Activated CD4-positive, alpha-beta T cell treated with anti-CD3 and anti-CD28 coated beads, Interleukin-2, amount 50 U/mL, for 4 hours (primary cell): ENCODE measurements around the gene TXNIP.
A peak's percentile ranks its signal among the peaks of the same experiment; 100 is the strongest.

Experiments used
- DNase-seq, 2 experiments: peaks; one replicate each; pipeline ENCODE4 v3.0.0-alpha.2; 2020

The TXNIP gene

GRCh38 chr1:145961425-145962156, 34.8 kb downstream of the TXNIP start:
- DNase-seq = peak in 1 of 2 experiments; percentile 40

- DNase-seq = no peak
Measured at GRCh38 chr1:145961109-145961424, 35.3 kb downstream of the TXNIP start.

DNA sequence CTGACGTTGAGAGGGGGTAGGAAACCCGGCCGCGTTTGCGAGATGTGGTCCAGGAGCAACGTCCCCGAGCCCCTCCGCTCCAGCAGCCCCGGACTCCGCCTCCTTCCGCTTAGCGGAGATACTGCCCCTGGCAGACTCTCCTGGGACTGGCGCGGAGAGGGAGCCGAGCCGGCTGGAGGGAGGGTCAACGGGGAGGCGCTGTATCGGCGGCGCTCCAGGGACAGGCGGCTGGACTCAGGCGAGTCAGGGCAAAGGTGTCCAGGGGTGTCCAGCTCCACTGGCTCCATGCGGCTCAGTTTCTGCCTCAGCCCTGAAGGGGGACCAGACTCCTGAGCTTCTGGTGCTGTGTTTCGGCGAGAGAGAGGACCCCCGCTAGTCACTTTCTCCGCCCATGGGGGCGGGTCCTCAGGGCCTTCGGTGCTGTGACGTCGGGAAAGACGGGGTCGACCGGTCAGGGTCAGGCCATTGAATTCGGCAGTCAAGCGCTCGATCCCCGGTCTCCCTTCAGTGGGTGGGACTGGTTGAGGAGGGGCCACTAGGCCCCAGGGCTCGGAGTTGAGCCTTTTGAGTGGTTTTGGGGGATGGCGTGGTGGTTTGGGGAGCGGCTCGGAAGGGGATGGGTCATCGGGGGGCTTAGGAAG, 35.8 kb downstream of the TXNIP start:
- peak in 1 of 2 experiments; percentile 17 for DNase-seq

GRCh38 chr1:145959957-145960467, 36.4 kb downstream of the TXNIP start:
- no peak for DNase-seq

DNA sequence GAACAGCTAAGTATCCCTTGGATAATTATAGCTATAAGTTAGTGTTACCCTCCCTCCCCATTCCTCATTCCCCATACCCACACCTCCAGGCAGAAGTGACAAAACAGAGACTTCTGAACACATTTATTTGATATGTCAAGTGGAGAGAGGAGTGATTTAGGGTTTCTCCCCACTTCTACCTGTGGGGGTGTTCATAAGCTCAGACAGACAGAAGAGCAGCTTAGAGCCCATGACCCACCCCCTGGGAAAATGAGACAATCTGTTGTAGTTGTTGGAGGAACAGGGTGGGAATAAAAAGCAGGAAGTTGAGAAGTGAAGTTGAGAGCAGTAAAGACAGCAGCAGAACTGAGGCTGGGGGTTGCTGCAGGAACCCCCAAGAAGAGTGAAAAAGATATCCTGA, 37.0 kb downstream of the TXNIP start:
- DNase-seq = no peak

DNA sequence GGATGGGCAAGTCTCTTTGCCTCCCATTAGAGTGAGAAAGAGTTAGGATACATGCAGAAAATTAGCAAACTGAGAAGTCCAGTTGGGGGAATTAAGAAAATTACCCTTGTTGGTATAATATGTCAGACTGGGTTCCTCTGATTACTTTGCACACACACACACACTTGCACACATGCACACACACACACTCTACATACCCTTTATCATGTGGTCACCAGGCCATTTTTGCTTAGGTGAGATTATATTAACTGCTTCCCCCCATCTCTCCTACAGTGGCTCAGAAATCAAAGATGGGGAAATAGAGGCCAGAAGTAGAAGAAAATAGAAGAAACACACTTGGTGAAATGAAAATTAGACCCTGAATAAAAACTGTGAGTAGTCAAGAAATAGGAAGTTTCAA, 37.6 kb downstream of the TXNIP start:
- DNase-seq = no peak

- DNase-seq = peak; percentile 93
Measured at GRCh38 chr1:145957443-145958319, 38.7 kb downstream of the TXNIP start, which contains the start of gene LIX1L. Gene LIX1L (minus strand): TSS chr1:145958017. CDS start chr1:145957927, 90 bp downstream.

- DNase-seq = no peak
Measured at GRCh38 chr1:145956781-145957442, 39.5 kb downstream of the TXNIP start.

- DNase-seq = no peak
Measured at GRCh38 chr1:145956361-145956760, 40.0 kb downstream of the TXNIP start.

GRCh38 chr1:145955436-145955835, 40.9 kb downstream of the TXNIP start:
- no peak for DNase-seq

DNA sequence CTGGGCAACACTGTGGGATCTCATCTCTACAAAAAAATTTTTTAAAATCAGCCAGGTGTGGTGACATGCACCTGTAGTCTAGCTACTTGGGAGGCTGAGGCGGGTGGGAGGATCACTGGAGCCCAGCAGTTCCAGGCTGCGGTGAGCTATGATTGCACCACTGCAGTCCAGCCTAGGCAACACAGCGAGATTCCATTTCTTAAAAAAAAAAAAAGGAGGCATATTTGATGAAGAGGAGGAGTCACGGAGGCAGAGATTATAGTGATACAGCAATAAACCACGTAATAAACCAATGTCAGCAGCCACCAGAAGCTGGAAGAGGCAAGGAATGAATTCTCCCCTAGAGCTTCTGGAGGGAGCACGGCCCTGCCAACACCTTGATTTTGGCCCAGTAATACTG, 42.5 kb downstream of the TXNIP start:
- DNase-seq = no peak

GRCh38 chr1:145952903-145953302, 43.5 kb downstream of the TXNIP start:
- DNase-seq = no peak

GRCh38 chr1:145951526-145951925, 44.9 kb downstream of the TXNIP start:
- DNase-seq = no peak

GRCh38 chr1:145949219-145949618, 47.2 kb downstream of the TXNIP start:
- no peak for DNase-seq

DNA sequence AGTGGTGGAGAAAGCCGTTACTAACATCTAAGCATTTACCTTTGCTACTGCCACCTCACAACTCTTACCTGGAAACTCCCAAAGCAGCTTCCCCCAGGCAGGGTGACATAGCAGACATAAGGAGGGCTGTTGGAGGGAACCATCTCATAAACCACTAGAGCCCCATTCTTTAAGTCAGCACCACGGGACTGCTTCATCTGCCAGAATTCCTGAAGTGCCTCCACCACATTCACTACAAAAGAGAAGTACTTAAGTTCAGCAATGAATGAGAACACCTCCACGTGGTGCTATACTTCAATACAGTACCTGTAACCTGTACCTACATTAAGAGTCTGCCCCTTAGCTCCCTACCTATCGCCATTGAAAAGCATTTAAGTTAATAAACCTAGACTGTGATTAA, 48.8 kb downstream of the TXNIP start:
- DNase-seq = no peak

DNA sequence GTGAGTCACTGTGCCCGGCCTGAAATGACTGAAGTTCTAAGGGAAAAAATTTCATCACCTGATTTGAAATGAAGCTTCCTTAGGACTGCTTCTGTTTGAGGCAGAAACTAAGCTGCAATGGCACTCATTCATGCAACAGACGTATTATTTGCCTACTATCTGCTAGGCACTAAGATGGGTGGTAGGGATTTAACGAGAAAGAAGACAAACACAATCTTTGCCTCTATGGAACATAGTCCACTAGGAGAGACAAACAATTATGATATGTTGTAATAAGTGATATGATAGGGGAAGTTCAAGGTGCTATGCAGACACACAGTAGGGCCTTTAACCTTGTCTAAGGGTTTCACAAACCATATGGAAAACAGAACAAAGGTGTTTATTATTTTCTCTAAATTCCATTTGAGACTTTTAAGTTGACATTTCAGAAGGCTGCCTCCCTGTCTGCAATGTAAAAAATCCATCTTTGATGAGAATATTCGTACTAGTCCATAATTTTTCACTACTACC, 49.8 kb downstream of the TXNIP start:
- DNase-seq = no peak

- DNase-seq = no peak
Measured at GRCh38 chr1:145944532-145944931, 51.8 kb downstream of the TXNIP start.

GRCh38 chr1:145942871-145943270, 53.5 kb downstream of the TXNIP start:
- no peak for DNase-seq
